ENCODE measurements around the gene SUSD6.

DNA sequence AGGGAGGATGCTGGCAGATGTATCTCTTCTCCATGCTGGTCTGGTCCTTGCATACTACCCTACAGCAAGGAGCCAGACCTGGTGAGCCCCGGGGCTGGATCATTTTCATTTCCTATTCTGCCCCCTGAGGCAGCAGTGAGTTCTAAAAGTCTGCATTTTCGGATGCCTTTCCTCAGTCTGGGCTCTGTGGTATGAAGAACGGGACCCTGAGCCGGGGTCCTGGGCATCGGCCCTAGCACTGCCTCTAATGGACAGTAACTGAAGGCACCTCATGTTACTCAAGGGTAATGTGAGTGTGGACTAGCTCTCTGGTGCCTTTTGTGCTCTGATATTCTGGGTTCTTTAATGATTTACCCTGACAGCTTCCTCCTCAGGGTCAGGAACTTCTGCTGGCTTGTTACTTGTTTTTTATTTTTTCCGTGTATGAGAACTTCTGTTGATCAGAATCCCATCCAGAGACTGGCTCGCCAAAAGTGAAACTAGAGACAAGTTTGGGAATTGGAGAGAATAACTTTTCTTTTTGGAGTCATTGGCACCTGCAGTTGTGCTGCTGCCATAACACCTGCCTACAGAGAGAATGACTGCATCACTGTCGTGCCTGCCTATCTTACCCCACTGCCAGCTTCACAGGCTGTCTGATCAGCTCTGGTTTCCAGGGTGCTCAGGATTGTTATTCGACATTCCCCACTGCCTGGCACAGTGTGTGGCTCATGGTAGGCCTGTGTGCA is 62.3 kb downstream of the SUSD6 start:
- TF ChIP-seq, protein P1, sequence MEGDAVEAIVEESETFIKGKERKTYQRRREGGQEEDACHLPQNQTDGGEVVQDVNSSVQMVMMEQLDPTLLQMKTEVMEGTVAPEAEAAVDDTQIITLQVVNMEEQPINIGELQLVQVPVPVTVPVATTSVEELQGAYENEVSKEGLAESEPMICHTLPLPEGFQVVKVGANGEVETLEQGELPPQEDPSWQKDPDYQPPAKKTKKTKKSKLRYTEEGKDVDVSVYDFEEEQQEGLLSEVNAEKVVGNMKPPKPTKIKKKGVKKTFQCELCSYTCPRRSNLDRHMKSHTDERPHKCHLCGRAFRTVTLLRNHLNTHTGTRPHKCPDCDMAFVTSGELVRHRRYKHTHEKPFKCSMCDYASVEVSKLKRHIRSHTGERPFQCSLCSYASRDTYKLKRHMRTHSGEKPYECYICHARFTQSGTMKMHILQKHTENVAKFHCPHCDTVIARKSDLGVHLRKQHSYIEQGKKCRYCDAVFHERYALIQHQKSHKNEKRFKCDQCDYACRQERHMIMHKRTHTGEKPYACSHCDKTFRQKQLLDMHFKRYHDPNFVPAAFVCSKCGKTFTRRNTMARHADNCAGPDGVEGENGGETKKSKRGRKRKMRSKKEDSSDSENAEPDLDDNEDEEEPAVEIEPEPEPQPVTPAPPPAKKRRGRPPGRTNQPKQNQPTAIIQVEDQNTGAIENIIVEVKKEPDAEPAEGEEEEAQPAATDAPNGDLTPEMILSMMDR (IDR thresholded peaks at IDR 0.05; ENCODE audit: low read depth, low read length) = peak; percentile 26
- TF ChIP-seq EZH2phosphoT487 (IDR thresholded peaks at IDR 0.05; ENCODE audit: low read depth) = no peak

Data from OCI-LY3 (cell line).